ENCODE measurements around the gene VAV3. TPM values are rescaled to one million over a fixed set of nuclear protein-coding genes. Genes with fewer than 3 reads are reported as not detected.

VAV3 gene
- total and polyA plus RNA-seq, 10 of the 15 experiments (the other 5 are each of a cell fraction or from before 2014, with no cell fraction given) = 0.84 to 5.5 (median 3.4) TPM

DNA sequence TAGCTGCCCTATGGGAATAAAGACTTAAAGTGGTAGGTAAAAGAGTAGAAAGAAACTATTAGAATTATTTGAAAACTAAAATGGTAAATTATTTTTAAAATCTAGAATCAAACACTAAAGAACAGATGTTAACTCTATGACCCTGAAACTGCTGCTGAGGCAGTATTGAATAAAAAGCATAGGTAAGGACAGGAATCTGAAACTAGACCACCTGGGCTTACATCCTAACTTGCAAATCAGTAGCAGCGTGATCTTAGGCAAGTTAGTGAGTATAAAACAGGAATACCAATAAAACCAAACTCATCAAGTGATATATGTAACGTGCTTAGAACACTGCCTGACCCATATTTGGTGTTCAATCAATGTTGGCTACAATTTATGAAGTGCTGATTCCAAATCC is 257.9 kb downstream of the VAV3 start:
- no peak overlapping the region for H3K9ac ChIP-seq (ENCODE audit: control insufficient read depth, insufficient read depth, low read length)
- H3K27me3 ChIP-seq (replicated peaks in 1 of 2; ENCODE audit: control insufficient read depth in 2 of 2, insufficient read depth in 2 of 2, low read length in 1 of 2) = no peaks in the 10 kb centered on the region
- H3K27ac ChIP-seq (ENCODE audit: control insufficient read depth, insufficient read depth) = no peak overlapping the region
- ChIA-PET CTCF (no interaction called here), SMC1A (ENCODE audit: uncharacterized antibody, unreplicated experiment) (no interaction called here), POLR2A (no interaction called here), RAD21 (ENCODE audit: unreplicated experiment) (no interaction called here)
- no peaks in the 10 kb centered on the region for H3K9me3 ChIP-seq (replicated peaks; ENCODE audit: control insufficient read depth, insufficient read depth, low read length)
- no TSS peak for BruUV-seq (replicated peaks)
- in situ Hi-C loops (cut with MboI) = no loop called here
- H2AFZ ChIP-seq (ENCODE audit: control insufficient read depth, low read depth, low read length) = no peak overlapping the region
- no peaks in the 10 kb centered on the region for H3K36me3 ChIP-seq (ENCODE audit: control insufficient read depth in 2 of 2, insufficient read depth in 2 of 2, low read length in 1 of 2)
- H3K4me1 ChIP-seq (ENCODE audit: control insufficient read depth, insufficient read depth, low read length) = no peaks in the 10 kb centered on the region
- DNase-seq (ENCODE audit: low read depth, low spot score) = no peak
- H3K4me3 ChIP-seq = no peak overlapping the region
- no peaks in the 10 kb centered on the region for H4K20me1 ChIP-seq (ENCODE audit: control insufficient read depth, insufficient read depth)
- H3K79me2 ChIP-seq (ENCODE audit: control insufficient read depth, insufficient read depth, low read length) = no peaks in the 10 kb centered on the region
- H3K4me2 ChIP-seq (ENCODE audit: control insufficient read depth, insufficient read depth) = no peak overlapping the region
- FAIRE-seq = no peak
- WGBS (ENCODE audit: insufficient coverage, insufficient replicate concordance, low lambda C conversion rate, missing lambda C conversion rate) = 0% methylated on average over 2 of the region's 2 CpGs
- TF ChIP-seq SPI1 (IDR thresholded peaks at IDR 0.05; ENCODE audit: borderline replicate concordance, insufficient read depth, low read depth, low read length) (no peak), PAX8 (IDR thresholded peaks at IDR 0.05) (no peak), ZBED1 (IDR thresholded peaks at IDR 0.05; ENCODE audit: borderline replicate concordance) (no peak), NFYA (IDR thresholded peaks at IDR 0.05; ENCODE audit: borderline replicate concordance, low read depth, low read length) (no peak), RAD51 (IDR thresholded peaks at IDR 0.05) (no peak), ETV6 (conservative IDR thresholded peaks at IDR 0.05 in 1 of 2, IDR thresholded peaks at IDR 0.05 in 1 of 2; ENCODE audit: borderline replicate concordance in 1 of 2, low read depth in 1 of 2) (no peak), RBBP5 (conservative IDR thresholded peaks at IDR 0.05) (no peak), MEF2A (IDR thresholded peaks at IDR 0.05; ENCODE audit: insufficient read depth, low read depth, low read length) (no peak), CREB1 (IDR thresholded peaks at IDR 0.05; ENCODE audit: low read depth) (no peak), NFYB (IDR thresholded peaks at IDR 0.05; ENCODE audit: insufficient read depth, low read depth, low read length) (no peak), CEBPB (IDR thresholded peaks at IDR 0.05; ENCODE audit: borderline replicate concordance in 1 of 2, low read depth in 2 of 2, low read length in 2 of 2) (no peak), SUPT20H (IDR thresholded peaks at IDR 0.05; ENCODE audit: borderline replicate concordance, control insufficient read depth, low read depth, low read length) (no peak), ZZZ3 (IDR thresholded peaks at IDR 0.05; ENCODE audit: control insufficient read depth, insufficient read length, low read depth) (no peak)
- TF ChIP-seq, protein P1, sequence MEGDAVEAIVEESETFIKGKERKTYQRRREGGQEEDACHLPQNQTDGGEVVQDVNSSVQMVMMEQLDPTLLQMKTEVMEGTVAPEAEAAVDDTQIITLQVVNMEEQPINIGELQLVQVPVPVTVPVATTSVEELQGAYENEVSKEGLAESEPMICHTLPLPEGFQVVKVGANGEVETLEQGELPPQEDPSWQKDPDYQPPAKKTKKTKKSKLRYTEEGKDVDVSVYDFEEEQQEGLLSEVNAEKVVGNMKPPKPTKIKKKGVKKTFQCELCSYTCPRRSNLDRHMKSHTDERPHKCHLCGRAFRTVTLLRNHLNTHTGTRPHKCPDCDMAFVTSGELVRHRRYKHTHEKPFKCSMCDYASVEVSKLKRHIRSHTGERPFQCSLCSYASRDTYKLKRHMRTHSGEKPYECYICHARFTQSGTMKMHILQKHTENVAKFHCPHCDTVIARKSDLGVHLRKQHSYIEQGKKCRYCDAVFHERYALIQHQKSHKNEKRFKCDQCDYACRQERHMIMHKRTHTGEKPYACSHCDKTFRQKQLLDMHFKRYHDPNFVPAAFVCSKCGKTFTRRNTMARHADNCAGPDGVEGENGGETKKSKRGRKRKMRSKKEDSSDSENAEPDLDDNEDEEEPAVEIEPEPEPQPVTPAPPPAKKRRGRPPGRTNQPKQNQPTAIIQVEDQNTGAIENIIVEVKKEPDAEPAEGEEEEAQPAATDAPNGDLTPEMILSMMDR (IDR thresholded peaks at IDR 0.05 in 2 of 3, conservative IDR thresholded peaks at IDR 0.05 in 1 of 3; ENCODE audit: control insufficient read depth in 2 of 3, extremely low read depth in 1 of 3, insufficient read depth in 1 of 3, low read depth in 3 of 3, low read length in 3 of 3) = no peak
- TF ChIP-seq, protein P2, sequence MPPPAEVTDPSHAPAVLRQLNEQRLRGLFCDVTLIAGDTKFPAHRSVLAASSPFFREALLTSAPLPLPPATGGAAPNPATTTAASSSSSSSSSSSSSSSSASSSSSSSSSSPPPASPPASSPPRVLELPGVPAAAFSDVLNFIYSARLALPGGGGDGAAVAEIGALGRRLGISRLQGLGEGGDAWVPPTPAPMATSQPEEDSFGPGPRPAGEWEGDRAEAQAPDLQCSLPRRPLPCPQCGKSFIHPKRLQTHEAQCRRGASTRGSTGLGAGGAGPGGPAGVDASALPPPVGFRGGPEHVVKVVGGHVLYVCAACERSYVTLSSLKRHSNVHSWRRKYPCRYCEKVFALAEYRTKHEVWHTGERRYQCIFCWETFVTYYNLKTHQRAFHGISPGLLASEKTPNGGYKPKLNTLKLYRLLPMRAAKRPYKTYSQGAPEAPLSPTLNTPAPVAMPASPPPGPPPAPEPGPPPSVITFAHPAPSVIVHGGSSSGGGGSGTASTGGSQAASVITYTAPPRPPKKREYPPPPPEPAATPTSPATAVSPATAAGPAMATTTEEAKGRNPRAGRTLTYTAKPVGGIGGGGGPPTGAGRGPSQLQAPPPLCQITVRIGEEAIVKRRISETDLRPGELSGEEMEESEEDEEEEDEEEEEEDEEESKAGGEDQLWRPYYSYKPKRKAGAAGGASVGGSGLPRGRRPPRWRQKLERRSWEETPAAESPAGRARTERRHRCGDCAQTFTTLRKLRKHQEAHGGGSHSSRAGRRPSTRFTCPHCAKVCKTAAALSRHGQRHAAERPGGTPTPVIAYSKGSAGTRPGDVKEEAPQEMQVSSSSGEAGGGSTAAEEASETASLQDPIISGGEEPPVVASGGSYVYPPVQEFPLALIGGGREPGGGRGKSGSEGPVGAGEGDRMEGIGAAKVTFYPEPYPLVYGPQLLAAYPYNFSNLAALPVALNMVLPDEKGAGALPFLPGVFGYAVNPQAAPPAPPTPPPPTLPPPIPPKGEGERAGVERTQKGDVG (CRISPR knock-in tag; IDR thresholded peaks at IDR 0.05) = no peak
- TF ChIP-seq, protein P3, sequence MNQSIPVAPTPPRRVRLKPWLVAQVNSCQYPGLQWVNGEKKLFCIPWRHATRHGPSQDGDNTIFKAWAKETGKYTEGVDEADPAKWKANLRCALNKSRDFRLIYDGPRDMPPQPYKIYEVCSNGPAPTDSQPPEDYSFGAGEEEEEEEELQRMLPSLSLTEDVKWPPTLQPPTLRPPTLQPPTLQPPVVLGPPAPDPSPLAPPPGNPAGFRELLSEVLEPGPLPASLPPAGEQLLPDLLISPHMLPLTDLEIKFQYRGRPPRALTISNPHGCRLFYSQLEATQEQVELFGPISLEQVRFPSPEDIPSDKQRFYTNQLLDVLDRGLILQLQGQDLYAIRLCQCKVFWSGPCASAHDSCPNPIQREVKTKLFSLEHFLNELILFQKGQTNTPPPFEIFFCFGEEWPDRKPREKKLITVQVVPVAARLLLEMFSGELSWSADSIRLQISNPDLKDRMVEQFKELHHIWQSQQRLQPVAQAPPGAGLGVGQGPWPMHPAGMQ (IDR thresholded peaks at IDR 0.05; ENCODE audit: borderline replicate concordance) = no peak
- no peak for ATAC-seq
- intact Hi-C loops (cut with micrococcal nuclease; ENCODE audit: unreplicated experiment) = no loop called here

Data from GM12878 (cell line).